IMR-90 (cell line): Measurements from ENCODE around the gene PAM. TPM values are rescaled to one million over a fixed set of nuclear protein-coding genes. Genes with fewer than 3 reads are reported as not detected.

ENCODE experiments used
- ATAC-seq: fragments of 200-7000 bp; cut with Tn5 transposase; 2 replicates; pipeline ENCODE4 v1.9.1; 2020; ENCODE audit warnings: low read depth, mild to moderate bottlenecking, moderate library complexity
- BruUV-seq: library from RNA; stranded (reverse); fragments of 400-500 nt; replicated peaks from 2 replicates; lab custom pipeline; 2021; lab: Mats Ljungman, UMichigan
- CTCF ChIA-PET: fragments of 300-600 bp; formaldehyde crosslinking; extraction: SDS; loops from one replicate; lab custom pipeline; 2021; ENCODE audit warnings: antibody characterized with exemption; lab: Yijun Ruan, JAX
- POLR2A ChIA-PET: fragments of 300-600 bp; sonication (Branson Sonifier 250); formaldehyde crosslinking; loops from one replicate; lab custom pipeline; 2022; ENCODE audit warnings: antibody characterized with exemption; ENCODE audit not compliant: unreplicated experiment; lab: Charles Lee
- DNase-seq: peaks from one replicate; pipeline ENCODE4 v3.0.0; 2013
- H2AFZ ChIP-seq: replicated peaks from 2 replicates; pipeline ENCODE3; 2013; ENCODE audit warnings: low read length, mild to moderate bottlenecking; ENCODE audit not compliant: poor library complexity
- H2AK5ac ChIP-seq: 2 replicates; pipeline ENCODE4 v1.6.1; 2013; ENCODE audit warnings: low read depth, low read length, inconsistent platforms
- H2AK9ac ChIP-seq: replicated peaks from 2 replicates; pipeline ENCODE3; 2013; ENCODE audit warnings: mild to moderate bottlenecking, low read depth, low read length, moderate library complexity; ENCODE audit not compliant: poor library complexity
- H2BK120ac ChIP-seq: 2 replicates; pipeline ENCODE4 v1.6.1; 2013; ENCODE audit warnings: low read depth, low read length, inconsistent platforms
- H2BK15ac ChIP-seq: 3 replicates; pipeline ENCODE4 v1.6.1; 2013; ENCODE audit warnings: low read depth, low read length, inconsistent platforms
- H2BK20ac ChIP-seq: 2 replicates; pipeline ENCODE4 v1.6.1; 2013; ENCODE audit warnings: low read depth, mild to moderate bottlenecking, inconsistent platforms, low read length, moderate library complexity
- H2BK5ac ChIP-seq: 2 replicates; pipeline ENCODE4 v1.6.1; 2013; ENCODE audit warnings: mild to moderate bottlenecking, low read depth, low read length, inconsistent platforms; ENCODE audit not compliant: poor library complexity, severe bottlenecking
- H3K14ac ChIP-seq: replicated peaks from 2 replicates; pipeline ENCODE4 v1.6.1; 2013; ENCODE audit warnings: low read depth, low read length, inconsistent platforms
- H3K18ac ChIP-seq: 2 replicates; pipeline ENCODE4 v1.6.1; 2013; ENCODE audit warnings: low read depth, low read length, control low read depth
- H3K23ac ChIP-seq: 2 replicates; pipeline ENCODE4 v1.6.1; 2013; ENCODE audit warnings: low read depth, low read length, inconsistent platforms
- H3K27ac ChIP-seq: 2 replicates; pipeline ENCODE4 v1.5.1; 2013; ENCODE audit warnings: mild to moderate bottlenecking, control low read depth, low read length; ENCODE audit not compliant: insufficient read depth
- H3K27me3 ChIP-seq: 2 replicates; pipeline ENCODE4 v1.6.1; 2013; ENCODE audit warnings: low read length; ENCODE audit not compliant: control insufficient read depth, insufficient read depth
- H3K36me3 ChIP-seq: 2 replicates; pipeline ENCODE4 v1.6.1; 2013; ENCODE audit warnings: low read length, mixed read lengths; ENCODE audit not compliant: control insufficient read depth, insufficient read depth
- H3K4ac ChIP-seq: 2 replicates; pipeline ENCODE4 v1.6.1; 2013; ENCODE audit warnings: low read depth, low read length, inconsistent platforms
- H3K4me1 ChIP-seq: 2 replicates; pipeline ENCODE4 v1.6.1; 2013; ENCODE audit warnings: low read length, mixed read lengths; ENCODE audit not compliant: control insufficient read depth, insufficient read depth
- H3K4me2 ChIP-seq: 2 replicates; pipeline ENCODE4 v1.6.1; 2013; ENCODE audit warnings: low read depth, mild to moderate bottlenecking, control low read depth, low read length, moderate library complexity
- H3K4me3 ChIP-seq: 2 replicates; pipeline ENCODE4 v1.5.1; 2013; ENCODE audit warnings: low read depth, mild to moderate bottlenecking, control low read depth, low read length, moderate library complexity; ENCODE audit not compliant: insufficient read depth
- H3K56ac ChIP-seq: 2 replicates; pipeline ENCODE4 v1.6.1; 2013; ENCODE audit warnings: low read length, inconsistent platforms; ENCODE audit not compliant: insufficient read depth; ENCODE audit errors: extremely low read depth
- H3K79me1 ChIP-seq, 2 experiments: 2 replicates each; pipeline ENCODE4 v1.6.1; 2013; ENCODE audit warnings: low read length in 2 of 2, inconsistent platforms in 1 of 2, low read depth in 1 of 2
- H3K9ac ChIP-seq: 2 replicates; pipeline ENCODE4 v1.6.1; 2013; ENCODE audit warnings: low read depth, low read length, control low read depth
- H3K9me1 ChIP-seq: 2 replicates; pipeline ENCODE4 v1.6.1; 2013; ENCODE audit warnings: low read length, inconsistent platforms; ENCODE audit not compliant: insufficient read depth
- H3K9me3 ChIP-seq: 2 replicates; pipeline ENCODE4 v1.6.1; 2013; ENCODE audit warnings: low read length; ENCODE audit not compliant: control insufficient read depth, insufficient read depth
- H4K20me1 ChIP-seq: 2 replicates; pipeline ENCODE4 v1.6.1; 2013; ENCODE audit warnings: low read length, inconsistent platforms; ENCODE audit not compliant: insufficient read depth
- H4K5ac ChIP-seq: 2 replicates; pipeline ENCODE4 v1.6.1; 2013; ENCODE audit warnings: mild to moderate bottlenecking, low read depth, low read length, control low read depth
- H4K8ac ChIP-seq, 2 experiments: 2 replicates each; pipeline ENCODE4 v1.6.1; 2013; ENCODE audit warnings: low read depth in 2 of 2, low read length in 2 of 2, control low read depth in 1 of 2, inconsistent platforms in 1 of 2
- H4K91ac ChIP-seq: 2 replicates; pipeline ENCODE4 v1.6.1; 2013; ENCODE audit warnings: low read depth, low read length, inconsistent platforms; ENCODE audit not compliant: insufficient read depth
- BHLHE40 ChIP-seq: fragments of 150-350 bp; IDR thresholded peaks from 2 replicates; pipeline ENCODE4 v1.6.1; 2016; ENCODE audit warnings: mild to moderate bottlenecking, low read depth, low read length
- CHD1 ChIP-seq: IDR thresholded peaks from 2 replicates; pipeline ENCODE4 v1.6.1; 2012; ENCODE audit warnings: low read depth, low read length, improper control_type of control experiment
- CTCF ChIP-seq: conservative IDR thresholded peaks from 2 replicates; pipeline ENCODE4 v1.5.1; 2012; ENCODE audit warnings: mild to moderate bottlenecking, low read depth, low read length, improper control_type of control experiment
- FOS ChIP-seq: fragments of 150-350 bp; IDR thresholded peaks from 2 replicates; pipeline ENCODE4 v1.6.1; 2016; ENCODE audit warnings: low read depth, low read length
- MAFK ChIP-seq: IDR thresholded peaks from 2 replicates; pipeline ENCODE4 v1.6.1; 2012; ENCODE audit warnings: low read depth, low read length, improper control_type of control experiment
- MXI1 ChIP-seq: IDR thresholded peaks from 2 replicates; pipeline ENCODE4 v1.6.1; 2012; ENCODE audit warnings: low read depth, mild to moderate bottlenecking, low read length, moderate library complexity, borderline replicate concordance
- NFE2L2 ChIP-seq: fragments of 150-350 bp; IDR thresholded peaks from 2 replicates; pipeline ENCODE4 v1.6.1; 2016; ENCODE audit warnings: low read depth, mild to moderate bottlenecking, low read length
- POLR2A ChIP-seq: IDR thresholded peaks from 2 replicates; pipeline ENCODE4 v1.6.1; 2012; ENCODE audit warnings: mild to moderate bottlenecking, low read depth, low read length
- SMC3 ChIP-seq: fragments of 150-350 bp; IDR thresholded peaks from 2 replicates; pipeline ENCODE4 v1.6.1; 2016; ENCODE audit warnings: low read depth, mild to moderate bottlenecking, antibody characterized with exemption, low read length, moderate library complexity
- USF2 ChIP-seq: fragments of 150-350 bp; IDR thresholded peaks from 2 replicates; pipeline ENCODE4 v1.6.1; 2017; ENCODE audit warnings: mild to moderate bottlenecking, antibody characterized with exemption, low read length, low read depth
- WGBS, 2 experiments: methylation state at CpG; one replicate each; pipeline versions ENCODE4 v1.1.5 to v1.1.7; 2013; ENCODE audit warnings: missing lambda C conversion rate in 2 of 2; ENCODE audit not compliant: insufficient read length in 1 of 2; ENCODE audit errors: extremely low coverage in 2 of 2; 5-methylcytosine and 5-hydroxymethylcytosine counted together
- dilution Hi-C: fragments of 300-500 bp; cut with HindIII; formaldehyde crosslinking; loops from one replicate; pipeline ENCODE4 v1.14.3; 2018; ENCODE audit warnings: low sequenced_read_pairs; ENCODE audit not compliant: unreplicated experiment
- in situ Hi-C: fragments of 300-500 bp; cut with MboI; formaldehyde crosslinking; loops from 3 replicates; pipeline ENCODE4 v1.14.3; 2019; ENCODE audit warnings: low sequenced_read_pairs, inconsistent platforms, mixed read lengths
- intact Hi-C: fragments of 100-400 bp; cut with micrococcal nuclease; formaldehyde crosslinking; loops from 2 replicates; pipeline ENCODE4 v1.10.0; 2022
- polyA plus RNA-seq, 3 experiments: library from polyadenylated mRNA; depleted of rRNA; stranded (reverse); fragments of >200 nt; gene quantifications; 2 replicates each; pipeline ENCODE4 v1.2.3, GENCODE V29; 2012; ENCODE audit warnings: low replicate concordance in 1 of 3
- total RNA-seq: library from RNA; depleted of rRNA; stranded (reverse); fragments of >200 nt; gene quantifications from 2 replicates; pipeline ENCODE4 v1.2.3, GENCODE V29; 2012

PAM gene
- total and polyA plus RNA-seq, 2 of the 4 experiments (the other 2 are of a cell fraction) = 115 to 179 TPM

- Histone ChIP-seq H3K14ac (no peak overlapping the region; the same call in 1 of the 2 replicates), H3K4me3 (no peak overlapping the region), H3K4me1 (peaks cover 6% of the 10 kb centered on the region)
Observed at GRCh38 chr5:102855681-102856388, 100.7 kb downstream of the PAM start.

More at GRCh38 chr5:102855681-102856388, 100.7 kb downstream of the PAM start:
- Histone ChIP-seq H4K20me1 (peaks cover 13% of the 10 kb centered on the region; the same call in 1 of the 2 replicates), H3K18ac (no peak overlapping the region), H3K4ac (peak overlapping the region; percentile 37; the same call in 1 of the 2 replicates), H3K9me3 (no peaks in the 10 kb centered on the region), H2BK120ac (no peak overlapping the region; the same call in 1 of the 2 replicates), H3K23ac (no peak overlapping the region), H3K79me1 (peaks cover 20 to 28% of the 10 kb centered on the region in 2 experiments), H2AK5ac (no peak overlapping the region), H3K27me3 (no peaks in the 10 kb centered on the region), H3K56ac (no peak overlapping the region), H4K5ac (no peak overlapping the region), H2BK5ac (no peak overlapping the region), H4K91ac (no peak overlapping the region), H2AK9ac (no peak overlapping the region), H2BK20ac (peak overlapping the region; percentile 27; the same call in 1 of the 2 replicates), H3K9me1 (peaks cover 11% of the 10 kb centered on the region), H3K9ac (no peak overlapping the region), H3K36me3 (no peaks in the 10 kb centered on the region), H3K4me2 (peak overlapping the region; percentile 36; the same call in 1 of the 2 replicates), H3K27ac (no peak overlapping the region), H4K8ac (no peak overlapping the region), H2BK15ac (no peak overlapping the region), H2AFZ (no peak overlapping the region)
- POLR2A ChIA-PET = no interaction called here
- DNase-seq = no peak
- intact Hi-C loops (no loop called here), in situ Hi-C loops (no loop called here), dilution Hi-C loops (no loop called here)
- 80% methylated on average over 1 of the region's 4 CpGs; no CpG with 5 or more reads in 1 of the 2 experiments for WGBS, 2 experiments
- no TSS peak for BruUV-seq
- no peak for TF ChIP-seq FOS
- TF ChIP-seq MAFK = no peak
- TF ChIP-seq MXI1 = no peak
- TF ChIP-seq CTCF = no peak
- no peak for TF ChIP-seq NFE2L2
- TF ChIP-seq SMC3 = no peak
- TF ChIP-seq USF2 = no peak
- TF ChIP-seq CHD1 = no peak
- no peak for TF ChIP-seq POLR2A
- no peak for TF ChIP-seq BHLHE40
- CTCF ChIA-PET = interaction anchor here (0.9 kb wide), 1 partner anchor 65 kb away, joined by 3 read pairs; no protein-coding TSS in a partner anchor
- no peak for ATAC-seq
